ENCODE measurements around the gene CEP68.
A peak's percentile ranks its signal among the peaks of the same experiment; 100 is the strongest.
"Not testable (repeated sequence)": the region's sequence is repeated elsewhere in the genome, so short reads cannot be mapped to it uniquely, and the experiment has no call there.

The CEP68 gene

DNA sequence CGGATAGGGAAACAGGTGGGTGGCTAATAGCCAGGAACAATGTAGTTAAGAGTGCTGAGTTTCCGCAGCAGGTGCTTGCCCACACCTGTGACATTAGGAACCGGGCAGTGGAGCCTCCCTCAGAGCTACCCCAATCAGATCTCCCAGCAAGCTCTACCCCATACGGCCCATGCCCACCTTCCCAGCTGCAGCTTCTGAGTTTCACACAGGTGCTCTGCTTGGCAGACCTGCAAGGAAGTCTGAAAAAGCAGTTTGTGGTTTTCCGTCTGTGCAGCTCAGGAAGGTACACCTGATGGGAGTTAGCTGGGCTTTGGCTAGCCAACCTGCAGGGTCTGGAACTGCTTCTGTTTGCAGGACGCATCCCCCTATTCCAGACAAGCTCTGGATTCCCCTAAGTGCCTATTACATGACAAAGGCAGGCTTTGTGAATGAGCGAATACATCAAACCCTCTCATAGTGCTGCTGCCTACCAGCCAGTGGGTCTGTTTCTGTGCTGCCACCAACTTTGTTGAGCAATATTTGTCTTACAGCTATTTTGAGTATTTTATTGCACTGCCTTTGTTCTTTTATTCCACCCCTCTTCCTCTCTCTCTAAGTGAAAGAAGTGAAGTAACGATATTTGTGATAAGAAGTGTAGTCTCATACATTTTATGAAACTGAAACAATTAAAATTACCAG lies 24.7 kb upstream of the CEP68 start:
- peak in 1 of 2 experiments; percentile 16 for DNase-seq

DNA sequence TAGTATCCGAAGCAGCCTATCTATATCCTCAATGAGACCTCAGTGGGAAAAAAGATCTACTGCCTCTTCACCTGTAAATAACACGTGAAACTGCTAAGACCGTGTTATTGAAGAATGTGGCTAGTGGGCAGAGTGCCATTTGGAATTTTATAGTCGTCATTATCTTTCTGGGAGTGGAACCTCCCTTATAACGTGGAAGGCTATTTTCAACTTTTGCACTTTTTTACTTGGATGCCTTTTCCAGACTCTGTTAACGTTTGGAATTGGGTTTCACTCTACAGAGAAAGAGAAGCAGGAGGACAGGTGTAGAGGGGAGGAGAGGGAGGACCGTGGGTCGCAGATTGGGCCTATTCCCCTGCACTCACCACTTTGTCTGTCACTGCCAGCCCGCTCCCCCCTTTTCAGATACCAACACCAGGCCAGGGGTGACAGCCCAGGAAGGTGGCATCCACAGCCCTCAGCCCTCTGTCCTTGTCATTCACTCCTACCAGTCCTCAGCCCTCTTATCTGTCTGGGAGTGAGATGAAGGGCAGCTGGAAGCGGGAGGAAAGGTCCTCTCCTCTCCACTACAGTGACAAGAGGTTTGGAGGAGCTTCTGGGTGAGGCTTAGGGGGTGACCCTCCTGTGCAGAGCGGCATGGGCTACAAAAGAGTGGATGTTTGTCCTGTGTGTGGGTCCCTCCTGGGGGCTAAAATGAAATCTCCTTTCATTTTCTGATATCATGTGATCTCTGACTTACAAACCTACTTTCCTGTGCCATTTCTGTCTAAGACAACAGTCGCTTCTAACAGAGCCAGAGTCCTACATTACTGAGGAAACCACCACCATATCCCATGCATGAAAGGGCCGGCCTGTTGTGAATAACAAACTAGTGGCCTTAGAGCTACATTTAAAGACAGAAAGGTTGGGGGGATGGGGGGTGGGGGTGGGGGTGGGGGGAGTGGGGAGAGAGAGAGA lies 23.9 kb upstream of the CEP68 start:
- no peak for DNase-seq

DNA sequence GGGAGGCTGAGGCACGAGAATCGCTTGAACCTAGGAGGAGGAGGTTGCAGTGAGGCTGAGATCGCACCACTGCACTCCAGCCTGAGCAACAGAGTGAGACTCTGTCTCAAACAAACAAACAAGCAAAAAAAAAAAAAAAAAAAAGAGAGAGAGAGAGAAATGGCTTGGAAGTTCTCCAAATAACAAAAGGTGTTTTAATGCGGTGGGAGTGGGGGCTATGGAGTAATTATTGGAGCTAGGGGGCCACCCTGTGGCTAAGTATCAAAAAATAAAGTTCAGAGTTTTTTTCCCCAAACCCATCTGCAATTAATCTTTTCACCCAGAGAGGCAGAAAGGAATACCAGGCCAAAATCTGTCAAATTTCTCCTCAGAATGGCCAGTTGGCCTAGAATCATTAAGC lies 23.0 kb upstream of the CEP68 start:
- DNase-seq, result peak in 1 of 2 experiments; percentile 4

DNA sequence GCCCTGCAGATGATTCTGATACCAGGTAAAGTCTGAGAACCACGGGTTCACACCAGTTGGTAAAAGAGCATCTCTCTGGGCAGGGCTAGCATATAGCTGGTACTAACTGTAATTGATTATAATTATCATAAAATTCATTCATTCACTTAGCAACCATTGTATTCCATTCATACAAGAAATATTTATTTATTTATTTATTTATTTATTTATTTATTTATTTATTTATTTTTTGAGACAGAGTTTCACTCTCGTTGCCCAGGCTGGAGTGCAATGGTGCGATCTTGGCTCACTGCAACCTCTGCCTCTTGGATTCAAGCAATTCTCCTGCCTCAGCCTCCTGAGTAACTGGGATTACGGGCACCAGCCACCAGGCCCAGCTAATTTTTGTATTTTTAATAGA lies 22.5 kb upstream of the CEP68 start:
- not testable (repeated sequence) for DNase-seq

DNA sequence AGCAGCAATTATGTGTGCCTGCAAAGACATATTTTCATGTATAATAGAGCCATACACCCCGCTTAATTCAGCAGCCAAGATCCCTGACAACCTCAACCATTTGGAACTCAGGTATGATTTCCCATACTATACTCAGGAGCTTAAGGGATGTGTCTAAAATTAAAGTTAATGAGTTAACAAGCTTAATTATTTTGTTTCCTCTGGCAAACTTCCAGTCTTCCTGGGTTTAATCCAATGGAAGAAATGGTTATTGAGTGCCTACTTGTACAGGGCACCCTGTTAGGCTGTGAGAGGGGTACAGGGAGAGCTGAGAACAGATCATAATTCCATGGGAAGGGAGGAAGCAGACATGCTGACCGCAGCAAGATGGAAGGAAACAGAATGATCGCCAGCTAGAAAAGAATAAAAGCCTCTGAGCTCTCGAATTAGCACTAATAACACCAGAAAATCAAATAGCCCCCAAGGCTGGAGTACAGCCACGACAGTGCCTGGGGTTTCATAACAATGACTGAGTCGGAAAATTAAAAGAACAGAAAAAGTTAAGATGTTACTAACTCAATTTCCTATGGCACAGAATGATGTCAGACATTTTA lies 20.8 kb upstream of the CEP68 start:
- DNase-seq, result peak in 1 of 2 experiments; percentile 33

DNA sequence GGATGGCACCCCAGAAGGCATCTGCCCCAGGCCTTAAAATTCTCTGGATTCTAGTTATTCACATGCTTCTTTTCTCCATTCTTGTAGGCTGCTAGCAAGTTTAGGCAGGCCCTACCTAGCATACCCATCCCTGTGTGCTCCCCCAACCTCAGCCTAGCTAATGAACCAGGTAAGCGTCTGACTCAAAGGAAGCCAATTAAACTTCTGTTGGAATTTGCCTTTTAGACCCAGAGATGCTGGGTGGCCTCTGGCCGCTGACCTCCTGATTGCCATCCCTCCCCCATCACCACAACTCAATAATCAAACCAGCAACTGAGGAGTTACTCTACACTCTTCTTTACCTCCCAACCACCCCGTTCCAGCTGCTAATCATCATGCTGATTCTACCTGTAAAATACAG lies 19.0 kb upstream of the CEP68 start:
- DNase-seq, result no peak

DNA sequence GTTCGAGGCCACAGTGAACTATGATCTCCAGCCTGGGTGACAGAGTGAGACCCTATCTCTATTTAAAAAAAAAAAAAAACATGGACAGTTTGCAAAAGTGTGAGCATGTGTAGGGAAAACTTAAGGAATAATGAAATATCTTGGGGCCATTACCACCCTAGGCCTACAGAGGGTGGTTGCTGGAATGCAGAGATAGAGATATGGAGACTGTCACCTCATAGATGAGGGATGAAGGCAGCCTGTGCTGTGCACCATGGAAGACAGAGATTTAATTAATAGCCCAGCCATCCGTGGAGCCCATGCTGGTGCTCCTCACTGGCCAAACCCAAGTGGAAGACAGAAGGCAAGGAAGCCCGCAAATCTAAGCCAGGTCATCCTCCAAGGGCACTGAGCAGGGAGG lies 16.6 kb upstream of the CEP68 start:
- DNase-seq, result no peak

DNA sequence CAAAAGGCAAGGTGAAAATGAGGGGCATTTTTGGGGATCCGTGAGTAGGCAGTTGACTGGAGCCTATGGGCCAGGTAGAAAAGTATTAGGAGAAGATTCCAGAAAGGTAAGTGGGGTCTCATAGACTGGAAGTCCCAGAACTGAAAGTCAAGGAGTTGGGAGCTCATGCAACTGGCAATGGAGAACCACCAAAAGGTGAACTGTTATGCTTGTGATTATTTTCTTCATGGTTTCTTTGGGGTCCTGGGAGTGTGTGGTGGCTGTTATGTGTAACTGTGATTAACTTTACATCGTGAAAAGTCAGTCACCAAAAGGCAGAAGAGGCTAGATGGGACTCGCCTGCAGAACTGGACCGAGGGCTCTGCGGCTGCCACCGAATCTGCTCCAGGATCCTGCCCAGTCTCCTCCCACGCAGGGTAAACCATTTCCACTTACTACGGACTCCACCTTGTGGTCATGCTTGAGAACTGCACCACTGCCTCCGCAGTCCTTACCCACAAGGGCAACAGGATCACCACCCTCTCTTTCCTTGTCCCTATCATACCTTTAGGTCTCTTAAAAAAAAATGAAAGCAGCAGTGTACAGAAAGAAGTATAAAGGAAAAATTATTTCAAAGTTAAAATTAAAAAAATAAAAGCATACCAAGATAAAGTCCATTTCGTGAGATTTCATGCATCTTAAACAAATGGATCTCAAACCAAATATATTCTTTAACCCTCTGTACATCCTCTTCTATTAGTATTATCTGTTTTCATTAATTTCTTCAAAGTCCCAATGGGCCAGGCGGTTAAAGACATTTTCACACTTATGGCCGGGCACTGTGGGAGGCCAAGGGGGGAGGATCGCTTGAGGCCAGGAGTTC lies 15.6 kb upstream of the CEP68 start:
- DNase-seq, result peak; percentile 77 to 81

DNA sequence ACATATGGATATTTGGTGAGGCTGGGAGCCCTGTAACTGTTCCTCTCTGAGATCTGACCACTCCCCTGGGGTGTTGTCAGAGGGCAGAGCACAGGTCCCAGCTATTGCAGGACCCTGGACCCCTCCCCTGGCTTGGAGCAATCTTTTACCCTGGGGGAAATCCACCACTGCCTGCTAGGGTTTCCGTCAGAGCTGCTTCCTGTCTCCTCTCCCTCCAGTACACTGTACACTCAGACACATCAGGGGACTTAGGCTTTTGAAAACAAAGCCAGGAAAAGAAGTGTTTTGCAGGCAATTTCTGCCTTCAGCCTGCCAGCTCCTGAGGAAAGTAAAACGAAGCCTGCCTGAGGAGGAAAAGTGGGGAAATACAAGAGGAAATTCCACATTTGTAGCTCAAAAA lies 13.2 kb upstream of the CEP68 start:
- DNase-seq, result no peak

DNA sequence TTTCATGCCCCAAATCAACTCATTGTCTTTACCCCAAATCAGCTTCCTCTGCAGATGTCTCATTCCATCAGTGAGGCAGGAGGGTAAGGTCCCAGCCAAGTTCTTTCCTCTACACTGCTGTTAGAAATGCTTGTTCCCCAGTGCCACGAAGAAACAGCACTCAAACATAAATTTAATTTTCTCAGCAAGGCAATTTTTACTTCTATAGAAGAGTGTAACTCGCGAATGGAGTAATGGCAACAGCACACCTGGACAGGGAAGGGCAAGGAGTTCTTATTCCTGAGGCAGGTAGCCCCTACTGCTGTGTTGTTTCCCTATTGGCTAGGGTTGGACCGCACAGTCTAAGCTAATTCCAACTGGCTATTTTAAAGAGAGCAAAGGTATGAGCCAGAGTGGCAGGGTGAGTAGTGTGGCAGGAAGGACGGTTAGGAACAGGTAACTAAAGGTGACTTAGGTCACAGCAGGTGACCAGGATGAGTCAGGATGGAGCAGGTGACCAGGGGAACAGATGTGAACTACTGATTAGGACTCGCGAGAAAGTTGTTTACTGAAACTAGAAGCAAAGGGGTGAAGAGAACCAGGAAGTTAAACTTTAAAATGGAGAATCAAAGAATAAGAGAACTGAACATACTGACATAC lies 12.0 kb upstream of the CEP68 start:
- no peak for DNase-seq

DNA sequence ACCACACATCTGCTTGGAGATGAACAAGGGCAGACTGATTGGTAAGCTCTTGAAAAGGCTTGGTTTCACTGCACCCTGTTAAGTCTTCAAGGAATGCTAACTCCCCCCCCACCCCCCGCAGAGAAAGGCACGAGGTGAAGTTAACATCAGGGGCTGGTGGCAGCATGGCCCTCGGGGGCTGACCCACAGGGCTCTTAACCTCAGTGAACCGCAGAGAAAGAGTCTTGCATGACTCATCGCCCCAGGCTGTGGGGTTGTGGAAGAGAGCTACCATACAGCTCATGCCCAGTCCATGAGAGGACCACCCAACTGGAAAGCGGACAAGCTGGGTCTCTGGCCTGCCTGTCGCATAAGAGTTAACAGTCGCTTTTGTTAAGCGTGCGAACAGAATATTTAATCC lies 10.6 kb upstream of the CEP68 start:
- no peak for DNase-seq

DNA sequence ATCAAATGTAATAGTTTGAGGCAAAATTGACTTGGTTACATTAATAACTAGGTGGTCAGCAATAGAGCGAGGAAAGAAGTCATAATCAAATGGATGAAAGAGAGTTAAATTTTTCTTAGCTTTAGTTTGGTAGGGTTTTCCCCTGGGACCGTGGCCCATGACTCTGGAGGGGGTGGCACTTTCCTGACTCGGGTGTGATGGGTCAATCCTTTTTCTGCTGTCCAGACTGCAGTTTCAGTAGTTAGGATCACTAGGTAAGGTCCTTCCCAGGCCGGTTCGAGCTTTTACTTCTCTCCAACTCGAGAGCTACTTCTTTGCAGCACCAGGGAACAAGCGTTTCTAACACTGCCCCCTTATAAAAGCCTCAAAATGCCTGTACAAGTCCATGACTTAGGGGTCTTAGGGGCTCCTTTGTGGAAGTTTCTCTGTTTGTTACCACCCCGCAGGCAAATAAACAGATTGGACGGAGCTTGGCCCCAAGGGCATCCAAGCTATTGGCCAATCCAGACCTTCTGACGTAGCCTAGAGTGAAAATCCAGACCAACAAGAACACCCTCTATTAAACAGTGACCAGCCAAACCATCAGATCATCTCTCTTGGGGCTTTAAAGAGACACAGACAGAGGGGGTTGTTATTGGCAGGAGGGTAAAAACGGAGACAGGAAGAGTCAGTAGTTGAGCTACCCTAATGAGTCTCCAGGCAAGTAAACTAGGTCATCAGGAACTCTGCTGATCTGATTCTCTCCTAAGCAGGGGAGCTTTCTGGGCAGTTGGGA lies 9.4 kb upstream of the CEP68 start:
- no peak for DNase-seq

DNA sequence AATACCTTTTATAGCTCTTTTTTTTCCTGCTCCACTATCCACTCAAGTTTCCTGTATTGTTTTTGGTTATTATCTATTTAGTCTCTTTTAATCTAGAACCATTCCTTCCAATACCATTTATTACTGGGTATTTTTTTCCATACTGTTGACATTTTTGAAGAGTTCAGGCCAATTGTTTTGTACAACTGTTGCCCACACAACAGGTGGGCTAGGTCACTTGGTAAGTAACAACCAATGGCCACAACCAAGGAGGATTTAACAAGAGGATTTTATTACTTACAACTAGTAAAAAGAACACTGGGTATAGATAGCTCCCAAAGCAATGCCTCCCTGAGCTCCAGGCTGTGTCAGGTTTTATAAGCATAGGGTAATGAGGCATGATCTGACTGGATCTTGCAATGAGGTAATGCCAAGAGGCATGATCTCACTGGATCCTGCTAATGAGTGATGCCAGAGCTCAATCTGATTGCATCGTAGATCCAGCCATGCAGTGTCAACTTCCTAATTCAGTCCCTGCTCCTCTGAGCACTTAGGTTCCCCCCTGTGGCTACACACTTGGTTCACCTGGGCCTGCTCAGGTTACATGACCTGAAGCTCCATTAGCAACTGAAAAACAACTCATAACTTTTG lies 7.1 kb upstream of the CEP68 start:
- DNase-seq, result peak in 1 of 2 experiments; percentile 27

DNA sequence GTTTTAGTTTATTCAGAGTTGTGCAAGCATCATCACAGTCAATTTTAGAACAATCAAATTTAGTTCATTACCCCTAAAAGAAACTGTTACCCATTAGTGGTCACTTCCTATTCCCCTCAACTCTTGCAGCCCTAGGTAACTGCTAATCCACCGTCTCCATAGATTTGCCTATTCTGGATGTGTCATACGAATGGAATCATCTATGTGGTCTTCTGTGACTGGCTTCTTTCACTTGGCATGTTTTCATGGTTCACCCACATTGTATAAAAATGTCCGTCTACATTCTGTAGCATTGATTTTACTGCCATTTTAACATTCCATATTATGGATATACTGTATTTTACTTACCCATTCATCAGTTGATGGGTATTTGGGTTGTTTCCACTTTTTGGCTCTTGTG lies 5.3 kb upstream of the CEP68 start:
- DNase-seq, result no peak

DNA sequence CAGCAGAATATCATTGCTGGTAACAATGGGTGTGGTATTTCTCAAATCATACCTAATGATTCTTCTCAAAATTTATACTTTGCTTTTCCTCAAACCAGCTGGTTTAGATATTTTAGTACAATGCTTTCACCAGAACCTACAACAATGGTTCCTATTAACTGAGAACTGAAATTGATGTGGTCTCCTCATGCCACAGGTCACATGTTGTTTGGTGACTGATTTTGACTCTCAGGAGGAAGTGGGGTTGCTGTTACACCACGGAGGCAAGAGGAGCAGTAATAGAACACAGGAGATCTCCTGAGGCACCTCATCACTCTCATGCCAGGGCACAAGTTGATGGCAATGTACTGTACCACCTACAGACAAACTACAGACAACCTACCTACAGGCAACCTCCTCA lies 3.0 kb upstream of the CEP68 start:
- DNase-seq, result no peak

DNA sequence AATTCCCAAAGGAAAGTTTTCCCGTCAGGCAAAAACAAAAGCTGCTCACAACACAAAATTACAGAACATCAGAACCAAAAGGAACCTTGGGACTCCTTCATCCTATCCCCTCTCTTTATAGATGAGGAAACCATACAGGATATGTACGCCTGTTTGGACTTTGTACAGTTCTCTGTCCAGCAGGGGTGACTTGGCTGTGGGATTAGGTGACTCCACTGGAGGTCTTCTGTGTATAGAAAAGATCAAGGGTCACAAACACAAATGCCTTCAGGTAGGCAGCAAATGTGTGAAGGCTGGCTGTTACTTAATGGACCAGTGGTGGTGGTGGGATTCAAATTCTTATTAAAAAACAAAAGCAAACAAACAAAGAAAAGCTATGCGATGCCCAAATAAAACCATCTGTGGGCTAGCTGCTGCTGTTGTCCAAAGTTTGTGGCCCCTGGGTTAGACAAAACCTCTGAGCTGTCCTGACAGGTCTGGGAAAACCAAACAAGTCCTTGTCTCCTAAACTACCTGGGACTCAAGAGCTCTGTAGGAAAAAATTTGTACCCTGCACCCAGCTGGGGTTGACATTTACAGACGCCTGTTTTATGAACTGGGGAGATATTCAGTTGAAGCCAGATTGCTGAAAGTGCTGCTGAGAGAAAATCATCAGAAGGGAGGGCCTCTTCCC lies 1.3 kb upstream of the CEP68 start:
- DNase-seq, result no peak

DNA sequence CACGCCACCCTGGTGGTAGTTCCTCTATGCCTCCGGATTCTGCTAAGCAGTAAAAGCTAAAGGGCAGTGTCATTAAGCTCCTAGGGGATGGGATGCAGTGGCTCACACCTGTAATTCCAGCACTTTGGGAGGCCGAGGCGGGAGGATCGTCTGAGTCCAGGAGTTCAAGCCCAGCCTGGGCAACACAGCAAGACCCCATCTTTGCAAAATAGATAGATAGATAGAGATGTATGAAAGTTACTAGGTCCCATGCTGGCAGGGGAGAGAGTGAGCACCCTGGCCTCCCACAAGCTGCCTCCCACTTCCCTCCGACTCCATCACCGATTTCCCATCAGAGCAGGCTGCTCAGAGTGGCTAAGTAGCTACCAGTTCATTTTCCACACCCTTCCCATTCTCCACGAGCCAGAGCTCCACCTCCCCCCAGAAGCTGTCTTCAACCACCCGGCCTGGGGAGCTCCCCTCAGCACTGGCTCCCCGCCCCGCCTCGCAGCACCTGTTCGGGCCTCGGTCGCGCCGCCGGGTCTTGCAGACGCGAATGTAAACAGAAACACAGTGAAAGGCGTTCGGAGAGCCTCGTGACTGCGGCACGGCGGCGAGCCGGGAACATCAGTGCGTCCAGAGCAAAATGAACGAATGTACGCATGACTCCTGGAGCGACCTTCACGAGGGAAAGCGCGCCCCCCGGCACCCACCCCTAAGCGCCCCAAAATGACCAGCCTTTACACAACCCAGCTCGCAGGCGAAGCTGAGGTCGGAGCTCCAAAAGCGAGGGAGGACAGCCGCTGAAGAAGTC lies 598 bp upstream of the CEP68 start:
- peak; percentile 65 to 71 for DNase-seq

DNA sequence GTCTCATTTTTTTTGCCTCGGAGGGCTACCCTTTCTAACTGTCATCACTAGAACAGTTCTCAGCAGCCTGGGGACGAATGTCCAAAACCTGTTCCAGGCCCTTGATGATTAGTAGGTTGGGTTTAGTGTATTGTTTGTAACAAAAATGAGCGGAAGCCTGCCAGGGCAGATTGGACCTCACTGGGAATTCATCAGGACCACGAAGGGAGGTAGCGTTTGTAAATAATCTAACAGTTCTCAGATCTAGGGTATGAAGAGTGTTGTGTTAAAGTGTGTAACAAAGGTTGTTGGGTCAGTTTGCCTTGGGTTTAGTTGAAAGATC lies 799 bp downstream of the CEP68 start:
- DNase-seq, result no peak

DNA sequence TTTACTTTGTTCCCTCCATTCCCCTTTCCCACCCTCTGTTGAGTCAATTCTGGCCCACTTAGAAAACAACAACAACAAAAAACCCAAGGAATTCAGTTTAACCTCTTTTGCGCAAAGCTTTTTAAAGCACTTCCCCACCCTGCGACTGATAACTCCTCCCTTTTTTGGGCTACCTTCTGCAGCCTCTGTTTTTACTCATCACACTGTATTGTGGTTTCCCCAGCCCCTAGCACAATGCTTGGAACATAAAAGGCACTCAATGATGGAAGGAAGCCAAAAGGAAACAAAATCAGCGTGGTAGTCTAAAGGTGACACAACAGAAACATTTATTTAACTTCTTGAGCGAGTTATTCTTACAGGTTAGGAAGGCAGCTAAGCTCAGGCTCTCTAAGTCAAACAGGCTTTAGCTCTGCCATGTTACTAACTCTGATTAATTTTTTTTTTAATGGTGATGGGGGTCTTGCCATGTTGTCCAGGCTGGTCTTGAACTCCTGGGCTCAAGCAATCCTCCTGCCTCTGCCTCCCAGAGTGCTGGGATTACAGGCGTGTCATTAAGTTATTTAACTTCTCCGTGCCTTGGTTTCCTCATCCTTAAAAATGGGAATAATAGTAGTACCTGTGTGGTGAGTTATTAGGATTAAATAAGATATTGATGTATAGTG lies 1.3 kb downstream of the CEP68 start:
- DNase-seq, result peak in 1 of 2 experiments; percentile 48

Measured in NCI-H2081 (cell line).